PC-9 (cell line): Measurements from ENCODE around the gene TMEM82.

Source experiments
- CTCF ChIP-seq: fragments of 200-600 bp; sonication (generic); conservative IDR thresholded peaks from 2 replicates; pipeline ENCODE4 v1.6.1; 2017; ENCODE audit warnings: mixed run types, antibody characterized with exemption, mild to moderate bottlenecking, moderate library complexity
- EZH2 ChIP-seq: fragments of 200-600 bp; sonication (generic); IDR thresholded peaks from 2 replicates; pipeline ENCODE4 v1.8.0; 2017; ENCODE audit warnings: antibody characterized with exemption, low read depth

- TF ChIP-seq CTCF (no peak), EZH2 (no peak)
Measured at GRCh38 chr1:15753776-15754175, 11.5 kb downstream of the TMEM82 start.
